Neural progenitor cell (in vitro differentiated cells): Measurements from ENCODE around the gene ACOXL. TPM values are rescaled to one million over a fixed set of nuclear protein-coding genes. Genes with fewer than 3 reads are reported as not detected.
A peak's percentile ranks its signal among the peaks of the same experiment; 100 is the strongest.

Experiments
- DNase-seq: peaks from one replicate; pipeline ENCODE4 v3.0.0-alpha.2; 2016; ENCODE audit warnings: low spot score
- H2AFZ ChIP-seq: fragments of 200-600 bp; sonication (generic); replicated peaks from 2 replicates; pipeline ENCODE4 v1.6.1; 2016; ENCODE audit warnings: antibody characterized with exemption
- H3F3A ChIP-seq: fragments of 200-600 bp; sonication (generic); 2 replicates; pipeline ENCODE4 v1.6.1; 2016; ENCODE audit warnings: antibody characterized with exemption, low read depth
- H3K27ac ChIP-seq: fragments of 200-600 bp; sonication (generic); 2 replicates; pipeline ENCODE4 v1.5.1; 2016; ENCODE audit warnings: mild to moderate bottlenecking
- H3K27me3 ChIP-seq: fragments of 200-600 bp; sonication (generic); 2 replicates; pipeline ENCODE4 v1.6.1; 2016; ENCODE audit warnings: mild to moderate bottlenecking, moderate library complexity
- H3K36me3 ChIP-seq: fragments of 200-600 bp; sonication (generic); 2 replicates; pipeline ENCODE4 v1.5.1; 2016
- H3K4me1 ChIP-seq: fragments of 200-600 bp; sonication (generic); 2 replicates; pipeline ENCODE4 v1.6.1; 2016; ENCODE audit warnings: mixed run types
- H3K4me2 ChIP-seq: fragments of 200-600 bp; sonication (generic); 2 replicates; pipeline ENCODE4 v1.6.1; 2016
- H3K4me3 ChIP-seq: fragments of 200-600 bp; sonication (generic); 2 replicates; pipeline ENCODE4 v1.5.1; 2016
- H3K79me2 ChIP-seq: fragments of 200-600 bp; sonication (generic); 2 replicates; pipeline ENCODE4 v1.6.1; 2016; ENCODE audit warnings: low read depth
- H3K9ac ChIP-seq: fragments of 200-600 bp; sonication (generic); 2 replicates; pipeline ENCODE4 v1.6.1; 2016
- H3K9me3 ChIP-seq: fragments of 200-600 bp; sonication (generic); 2 replicates; pipeline ENCODE4 v1.5.1; 2016; ENCODE audit warnings: low read depth
- H4K20me1 ChIP-seq: fragments of 200-600 bp; sonication (generic); 2 replicates; pipeline ENCODE4 v1.6.1; 2016; ENCODE audit warnings: low read depth
- H3K27ac Mint-ChIP-seq: 3 replicates; pipeline ENCODE4 v1.8.0; 2021; ENCODE audit warnings: mixed read lengths
- H3K27me3 Mint-ChIP-seq: 2 replicates; pipeline ENCODE4 v1.8.0; 2022; ENCODE audit warnings: low read depth, mild to moderate bottlenecking, inconsistent platforms, moderate library complexity, mixed read lengths; ENCODE audit not compliant: insufficient read depth
- H3K36me3 Mint-ChIP-seq: 3 replicates; pipeline ENCODE4 v1.8.0; 2021; ENCODE audit warnings: mixed read lengths
- H3K4me1 Mint-ChIP-seq: 3 replicates; pipeline ENCODE4 v1.8.0; 2021; ENCODE audit warnings: mixed read lengths
- H3K4me3 Mint-ChIP-seq: 3 replicates; pipeline ENCODE4 v1.8.0; 2021; ENCODE audit warnings: mild to moderate bottlenecking, moderate library complexity, mixed read lengths
- H3K9me3 Mint-ChIP-seq: 3 replicates; pipeline ENCODE4 v1.8.0; 2020; ENCODE audit warnings: mixed read lengths
- CTCF ChIP-seq: fragments of 200-600 bp; sonication (generic); IDR thresholded peaks from 2 replicates; pipeline ENCODE4 v1.5.1; 2017; ENCODE audit warnings: antibody characterized with exemption, mild to moderate bottlenecking
- EZH2 ChIP-seq: fragments of 200-600 bp; sonication (generic); IDR thresholded peaks from 2 replicates; pipeline ENCODE4 v1.6.1; 2017; ENCODE audit warnings: antibody characterized with exemption, mild to moderate bottlenecking, moderate library complexity
- EZH2phosphoT487 ChIP-seq: fragments of 200-600 bp; sonication (generic); IDR thresholded peaks from 2 replicates; pipeline ENCODE4 v1.6.1; 2017; ENCODE audit warnings: antibody characterized with exemption
- total RNA-seq: library from RNA; depleted of rRNA; stranded (reverse); fragments of >200 nt; gene quantifications from 2 replicates; pipeline ENCODE4 v1.2.3, GENCODE V29; 2015; ENCODE audit warnings: low replicate concordance

Gene ACOXL
- total RNA-seq, 1 donor from 2014 or later: 2.9 TPM

GRCh38 chr2:111161971-111162370, 429.6 kb downstream of the ACOXL start:
- Histone ChIP-seq H3K27ac (no peak overlapping the region), H3K27me3 (no peaks in the 10 kb centered on the region), H3K79me2 (peaks cover 48% of the 10 kb centered on the region), H3K9ac (no peak overlapping the region), H2AFZ (no peak overlapping the region), H3K4me3 (no peak overlapping the region), H3K9me3 (no peaks in the 10 kb centered on the region), H3K4me2 (no peak overlapping the region), H3F3A (peaks cover 8% of the 10 kb centered on the region), H4K20me1 (peaks cover 86% of the 10 kb centered on the region), H3K36me3 (peaks cover 6% of the 10 kb centered on the region), H3K4me1 (peaks cover 5% of the 10 kb centered on the region)
- no peak for DNase-seq
- no peak for TF ChIP-seq EZH2phosphoT487
- TF ChIP-seq CTCF: no peak
- TF ChIP-seq EZH2: no peak
- Mint-ChIP-seq H3K4me3 (no peak overlapping the region), H3K4me1 (peaks cover 55% of the 10 kb centered on the region), H3K27me3 (peaks cover 2% of the 10 kb centered on the region), H3K36me3 (peaks cover 30% of the 10 kb centered on the region), H3K27ac (no peak overlapping the region), H3K9me3 (no peaks in the 10 kb centered on the region)

- Histone ChIP-seq H3K79me2 (peaks cover 40% of the 10 kb centered on the region), H3F3A (peaks cover 8% of the 10 kb centered on the region), H3K27me3 (no peaks in the 10 kb centered on the region), H3K27ac (no peak overlapping the region), H3K4me2 (no peak overlapping the region), H3K9me3 (no peaks in the 10 kb centered on the region), H2AFZ (no peak overlapping the region), H3K36me3 (peaks cover 6% of the 10 kb centered on the region), H3K4me1 (peaks cover 5% of the 10 kb centered on the region), H3K9ac (no peak overlapping the region), H3K4me3 (no peak overlapping the region), H4K20me1 (peaks cover 83% of the 10 kb centered on the region)
- H3K36me3 Mint-ChIP-seq: peaks cover 32% of the 10 kb centered on the region
- H3K27ac Mint-ChIP-seq: no peak overlapping the region
- no peak for DNase-seq
- no peaks in the 10 kb centered on the region for H3K9me3 Mint-ChIP-seq
- peaks cover 47% of the 10 kb centered on the region for H3K4me1 Mint-ChIP-seq
- H3K27me3 Mint-ChIP-seq: peaks cover 2% of the 10 kb centered on the region
- no peak for TF ChIP-seq EZH2
- no peak for TF ChIP-seq EZH2phosphoT487
- no peak for TF ChIP-seq CTCF
- H3K4me3 Mint-ChIP-seq: no peak overlapping the region
Observed at GRCh38 chr2:111162718-111163331, 430.5 kb downstream of the ACOXL start.

GRCh38 chr2:111164078-111164477, 431.7 kb downstream of the ACOXL start:
- H2AFZ ChIP-seq: no peak overlapping the region
- H3K4me1 ChIP-seq: peaks cover 5% of the 10 kb centered on the region
- H3K9ac ChIP-seq: no peak overlapping the region
- peaks cover 6% of the 10 kb centered on the region for H3K36me3 ChIP-seq
- H4K20me1 ChIP-seq: peaks cover 70% of the 10 kb centered on the region
- peaks cover 32% of the 10 kb centered on the region for H3K36me3 Mint-ChIP-seq
- no peaks in the 10 kb centered on the region for H3K9me3 Mint-ChIP-seq
- H3K27ac Mint-ChIP-seq: no peak overlapping the region
- H3K9me3 ChIP-seq: no peaks in the 10 kb centered on the region
- TF ChIP-seq EZH2: no peak
- TF ChIP-seq EZH2phosphoT487: no peak
- no peak overlapping the region for H3K4me2 ChIP-seq
- peaks cover 45% of the 10 kb centered on the region for H3K4me1 Mint-ChIP-seq
- peaks cover 2% of the 10 kb centered on the region for H3K27me3 Mint-ChIP-seq
- peaks cover 8% of the 10 kb centered on the region for H3F3A ChIP-seq
- no peaks in the 10 kb centered on the region for H3K27me3 ChIP-seq
- no peak overlapping the region for H3K4me3 ChIP-seq
- peaks cover 27% of the 10 kb centered on the region for H3K79me2 ChIP-seq
- peak; percentile 28 for DNase-seq
- no peak overlapping the region for H3K4me3 Mint-ChIP-seq
- H3K27ac ChIP-seq: no peak overlapping the region

- peaks cover 60% of the 10 kb centered on the region for H4K20me1 ChIP-seq
- Mint-ChIP-seq H3K4me1 (peaks cover 48% of the 10 kb centered on the region), H3K27ac (no peak overlapping the region), H3K27me3 (peaks cover 2% of the 10 kb centered on the region), H3K9me3 (no peaks in the 10 kb centered on the region), H3K36me3 (peaks cover 32% of the 10 kb centered on the region), H3K4me3 (no peak overlapping the region)
- no peak for DNase-seq
- H3K27ac ChIP-seq: no peak overlapping the region
- peaks cover 8% of the 10 kb centered on the region for H3F3A ChIP-seq
- H3K4me1 ChIP-seq: peaks cover 5% of the 10 kb centered on the region
- no peak overlapping the region for H2AFZ ChIP-seq
- H3K27me3 ChIP-seq: no peaks in the 10 kb centered on the region
- TF ChIP-seq EZH2phosphoT487: no peak
- TF ChIP-seq CTCF: no peak
- no peak for TF ChIP-seq EZH2
- H3K9me3 ChIP-seq: no peaks in the 10 kb centered on the region
- H3K36me3 ChIP-seq: peaks cover 6% of the 10 kb centered on the region
- no peak overlapping the region for H3K4me3 ChIP-seq
- no peak overlapping the region for H3K9ac ChIP-seq
- H3K79me2 ChIP-seq: peaks cover 17% of the 10 kb centered on the region
- no peak overlapping the region for H3K4me2 ChIP-seq
Observed at GRCh38 chr2:111165084-111165483, 432.7 kb downstream of the ACOXL start.
